Panc1 (cell line): ENCODE measurements around the gene HSD17B14.

ENCODE experiments used
- POLR2AphosphoS5 ChIP-seq: IDR thresholded peaks from 2 replicates; pipeline ENCODE4 v1.6.1; 2012; ENCODE audit warnings: mild to moderate bottlenecking, low read depth, low read length, moderate library complexity
- REST ChIP-seq, 2 experiments: IDR thresholded peaks; 2 replicates each; pipeline ENCODE4 v1.6.1; 2011 to 2012; ENCODE audit warnings: low read depth in 2 of 2, control low read depth in 1 of 2, low read length in 1 of 2, mild to moderate bottlenecking in 1 of 2, moderate library complexity in 1 of 2; ENCODE audit not compliant: insufficient read depth in 1 of 2
- SIN3A ChIP-seq: IDR thresholded peaks from 2 replicates; pipeline ENCODE4 v1.6.1; 2012; ENCODE audit warnings: low read depth, mild to moderate bottlenecking, low read length, moderate library complexity, borderline replicate concordance; ENCODE audit not compliant: insufficient read depth
- TCF7L2 ChIP-seq: IDR thresholded peaks from 2 replicates; pipeline ENCODE4 v1.6.1; 2011; ENCODE audit warnings: mild to moderate bottlenecking, low read depth, low read length, inconsistent platforms
- TF ChIP-seq, protein P1 (sequence below): fragments of 450-650 bp; IDR thresholded peaks from 2 replicates; pipeline ENCODE4 v1.5.1; 2017; ENCODE audit warnings: mild to moderate bottlenecking

GRCh38 chr19:48877855-48878195 is 41.5 kb upstream of the HSD17B14 start:
- TF ChIP-seq, protein P1, sequence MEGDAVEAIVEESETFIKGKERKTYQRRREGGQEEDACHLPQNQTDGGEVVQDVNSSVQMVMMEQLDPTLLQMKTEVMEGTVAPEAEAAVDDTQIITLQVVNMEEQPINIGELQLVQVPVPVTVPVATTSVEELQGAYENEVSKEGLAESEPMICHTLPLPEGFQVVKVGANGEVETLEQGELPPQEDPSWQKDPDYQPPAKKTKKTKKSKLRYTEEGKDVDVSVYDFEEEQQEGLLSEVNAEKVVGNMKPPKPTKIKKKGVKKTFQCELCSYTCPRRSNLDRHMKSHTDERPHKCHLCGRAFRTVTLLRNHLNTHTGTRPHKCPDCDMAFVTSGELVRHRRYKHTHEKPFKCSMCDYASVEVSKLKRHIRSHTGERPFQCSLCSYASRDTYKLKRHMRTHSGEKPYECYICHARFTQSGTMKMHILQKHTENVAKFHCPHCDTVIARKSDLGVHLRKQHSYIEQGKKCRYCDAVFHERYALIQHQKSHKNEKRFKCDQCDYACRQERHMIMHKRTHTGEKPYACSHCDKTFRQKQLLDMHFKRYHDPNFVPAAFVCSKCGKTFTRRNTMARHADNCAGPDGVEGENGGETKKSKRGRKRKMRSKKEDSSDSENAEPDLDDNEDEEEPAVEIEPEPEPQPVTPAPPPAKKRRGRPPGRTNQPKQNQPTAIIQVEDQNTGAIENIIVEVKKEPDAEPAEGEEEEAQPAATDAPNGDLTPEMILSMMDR = no peak
- no peak for TF ChIP-seq POLR2AphosphoS5
- no peak for TF ChIP-seq TCF7L2
- TF ChIP-seq REST (IDR thresholded peaks at IDR 0.05; ENCODE audit: insufficient read depth in 1 of 2, low read depth in 2 of 2, low read length in 1 of 2) = no peak
- no peak for TF ChIP-seq SIN3A
